Ectodermal cell (in vitro differentiated cells): ENCODE data around the gene RLF. TPM values are rescaled to one million over a fixed set of nuclear protein-coding genes. Genes with fewer than 3 reads are reported as not detected.
A peak's percentile ranks its signal among the peaks of the same experiment; 100 is the strongest.

Experiments
- H3K27ac ChIP-seq: 2 replicates; pipeline ENCODE4 v1.7.0; 2013; ENCODE audit warnings: mild to moderate bottlenecking, low read depth, low read length; ENCODE audit not compliant: insufficient read depth, poor library complexity, severe bottlenecking
- H3K27me3 ChIP-seq: 2 replicates; pipeline ENCODE4 v1.7.0; 2013; ENCODE audit warnings: mild to moderate bottlenecking, low read length; ENCODE audit not compliant: insufficient read depth, control insufficient read depth, poor library complexity, severe bottlenecking
- H3K36me3 ChIP-seq: one replicate; pipeline ENCODE4 v1.7.0; 2013; ENCODE audit warnings: low read length; ENCODE audit not compliant: control insufficient read depth, insufficient read depth
- H3K4me1 ChIP-seq: one replicate; pipeline ENCODE4 v1.7.0; 2013; ENCODE audit warnings: low read length; ENCODE audit not compliant: control insufficient read depth, insufficient read depth
- H3K4me3 ChIP-seq: 2 replicates; pipeline ENCODE4 v1.7.0; 2013; ENCODE audit warnings: low read depth, low read length, control low read depth; ENCODE audit not compliant: insufficient read depth
- H3K9me3 ChIP-seq: 2 replicates; pipeline ENCODE4 v1.7.0; 2013; ENCODE audit warnings: mild to moderate bottlenecking, low read length, moderate library complexity; ENCODE audit not compliant: control insufficient read depth
- WGBS, 2 experiments: methylation state at CpG; one replicate each; pipeline ENCODE4 v1.1.7; 2013; ENCODE audit warnings: missing lambda C conversion rate in 2 of 2; 5-methylcytosine and 5-hydroxymethylcytosine counted together
- polyA plus RNA-seq, 4 experiments: library from polyadenylated mRNA; stranded (reverse); fragments of 50-300 nt; gene quantifications; one replicate each; pipeline ENCODE4 v1.2.3, GENCODE V29; 2013

RLF gene
- polyA plus RNA-seq (2013, experiment 1 of 4): 20.5 TPM
- polyA plus RNA-seq (2013, experiment 2 of 4): 22.2 TPM
- 18.6 TPM for polyA plus RNA-seq (2013, experiment 3 of 4)
- 20.9 TPM for polyA plus RNA-seq (2013, experiment 4 of 4)

GRCh38 chr1:40161125-40161887, at the start of gene RLF:
Gene RLF, plus strand, starts transcription at chr1:40161387. Its CDS starts 13 bp downstream, at chr1:40161400.
- H3K36me3 ChIP-seq: no peaks in the 10 kb centered on the region
- WGBS, 2 experiments: 0% methylated on average over 62 of the region's 62 CpGs

GRCh38 chr1:40114400-40114799, 46.8 kb upstream of the RLF start:
- Histone ChIP-seq H3K9me3 (peaks cover 2% of the 10 kb centered on the region), H3K4me3 (no peak overlapping the region), H3K36me3 (no peaks in the 10 kb centered on the region), H3K27ac (no peak overlapping the region), H3K27me3 (peaks cover 15% of the 10 kb centered on the region), H3K4me1 (no peaks in the 10 kb centered on the region)
- WGBS, 2 experiments: 80% methylated on average over 3 of the region's 3 CpGs; no CpG with 5 or more reads in 1 of the 2 experiments

More at GRCh38 chr1:40161125-40161887, at the start of gene RLF:
- Histone ChIP-seq H3K4me1 (peaks cover 13% of the 10 kb centered on the region), H3K27ac (peak within 1 kb of the TSS; percentile 93), H3K4me3 (peak within 1 kb of the TSS; percentile 100), H3K27me3 (peaks cover 11% of the 10 kb centered on the region), H3K9me3 (no peaks in the 10 kb centered on the region)

- H3K36me3 ChIP-seq: no peaks in the 10 kb centered on the region
- no peak overlapping the region for H3K4me3 ChIP-seq
- 85 to 90% methylated on average over 7 of the region's 7 CpGs for WGBS, 2 experiments
- H3K4me1 ChIP-seq: no peaks in the 10 kb centered on the region
- H3K27me3 ChIP-seq: peaks cover 16% of the 10 kb centered on the region
- H3K27ac ChIP-seq: no peak overlapping the region
- no peaks in the 10 kb centered on the region for H3K9me3 ChIP-seq
Observed at GRCh38 chr1:40120128-40120527, 41.1 kb upstream of the RLF start.

- Histone ChIP-seq H3K36me3 (no peaks in the 10 kb centered on the region), H3K9me3 (no peaks in the 10 kb centered on the region), H3K27me3 (peaks cover 14% of the 10 kb centered on the region), H3K4me1 (no peaks in the 10 kb centered on the region), H3K27ac (no peak overlapping the region), H3K4me3 (no peak overlapping the region)
Observed at GRCh38 chr1:40122855-40123254, 38.3 kb upstream of the RLF start.

- no peaks in the 10 kb centered on the region for H3K36me3 ChIP-seq
- H3K4me1 ChIP-seq: no peaks in the 10 kb centered on the region
- no peak overlapping the region for H3K27ac ChIP-seq
- H3K9me3 ChIP-seq: no peaks in the 10 kb centered on the region
- no peaks in the 10 kb centered on the region for H3K27me3 ChIP-seq
- H3K4me3 ChIP-seq: no peak overlapping the region
- whole genome bisulfite sequencing, 2 experiments: 95 to 100% methylated on average over 2 of the region's 2 CpGs
Observed at GRCh38 chr1:40130892-40131291, 30.3 kb upstream of the RLF start.

- no peaks in the 10 kb centered on the region for H3K36me3 ChIP-seq
- H3K9me3 ChIP-seq: no peaks in the 10 kb centered on the region
- no peaks in the 10 kb centered on the region for H3K4me1 ChIP-seq
- H3K27me3 ChIP-seq: no peaks in the 10 kb centered on the region
- 94 to 95% methylated on average over 44 of the region's 44 CpGs for WGBS, 2 experiments
- H3K4me3 ChIP-seq: no peak overlapping the region
- H3K27ac ChIP-seq: no peak overlapping the region
Observed at GRCh38 chr1:40132383-40133311, 28.5 kb upstream of the RLF start.

- Histone ChIP-seq H3K9me3 (no peaks in the 10 kb centered on the region), H3K27ac (no peak overlapping the region), H3K36me3 (no peaks in the 10 kb centered on the region), H3K27me3 (no peaks in the 10 kb centered on the region), H3K4me1 (no peaks in the 10 kb centered on the region), H3K4me3 (no peak overlapping the region)
- 93 to 95% methylated on average over 21 of the region's 21 CpGs for WGBS, 2 experiments
Observed at GRCh38 chr1:40133312-40133665, 27.9 kb upstream of the RLF start.

- no peaks in the 10 kb centered on the region for H3K27me3 ChIP-seq
- H3K9me3 ChIP-seq: no peaks in the 10 kb centered on the region
- WGBS, 2 experiments: 76 to 82% methylated on average over 2 of the region's 2 CpGs
- H3K4me1 ChIP-seq: no peaks in the 10 kb centered on the region
- no peak overlapping the region for H3K4me3 ChIP-seq
- H3K36me3 ChIP-seq: no peaks in the 10 kb centered on the region
- H3K27ac ChIP-seq: no peak overlapping the region
Observed at GRCh38 chr1:40133839-40134238, 27.3 kb upstream of the RLF start.

GRCh38 chr1:40140211-40140973, 20.8 kb upstream of the RLF start:
- Histone ChIP-seq H3K4me3 (no peak overlapping the region), H3K27me3 (peaks cover 13% of the 10 kb centered on the region), H3K36me3 (no peaks in the 10 kb centered on the region), H3K27ac (no peak overlapping the region), H3K4me1 (peaks cover 5% of the 10 kb centered on the region), H3K9me3 (no peaks in the 10 kb centered on the region)
- 87 to 89% methylated on average over 7 of the region's 7 CpGs for WGBS, 2 experiments
